ENCODE data around the gene KIFC3.

KIFC3 gene

DNA sequence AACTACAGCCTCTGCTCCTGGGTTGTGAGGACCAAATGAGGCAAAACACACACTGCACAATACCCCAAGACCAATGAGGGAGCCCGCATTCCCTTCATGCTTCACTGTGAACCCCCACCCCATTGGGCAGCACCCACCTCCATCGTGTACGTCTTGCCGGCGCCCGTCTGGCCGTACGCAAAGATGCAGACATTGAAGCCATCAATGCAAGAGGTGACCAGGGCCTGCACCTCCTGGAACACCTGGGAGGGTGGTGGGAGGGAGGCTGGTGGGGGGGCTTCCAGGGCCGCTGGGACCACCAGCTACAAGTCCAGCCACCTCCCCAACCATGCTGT, 38.3 kb downstream of the KIFC3 start:
- peaks cover 68% of the 10 kb centered on the region for H3K36me3 ChIP-seq (replicated peaks)
- DNase-seq: no peak
- TF ChIP-seq, protein P1, sequence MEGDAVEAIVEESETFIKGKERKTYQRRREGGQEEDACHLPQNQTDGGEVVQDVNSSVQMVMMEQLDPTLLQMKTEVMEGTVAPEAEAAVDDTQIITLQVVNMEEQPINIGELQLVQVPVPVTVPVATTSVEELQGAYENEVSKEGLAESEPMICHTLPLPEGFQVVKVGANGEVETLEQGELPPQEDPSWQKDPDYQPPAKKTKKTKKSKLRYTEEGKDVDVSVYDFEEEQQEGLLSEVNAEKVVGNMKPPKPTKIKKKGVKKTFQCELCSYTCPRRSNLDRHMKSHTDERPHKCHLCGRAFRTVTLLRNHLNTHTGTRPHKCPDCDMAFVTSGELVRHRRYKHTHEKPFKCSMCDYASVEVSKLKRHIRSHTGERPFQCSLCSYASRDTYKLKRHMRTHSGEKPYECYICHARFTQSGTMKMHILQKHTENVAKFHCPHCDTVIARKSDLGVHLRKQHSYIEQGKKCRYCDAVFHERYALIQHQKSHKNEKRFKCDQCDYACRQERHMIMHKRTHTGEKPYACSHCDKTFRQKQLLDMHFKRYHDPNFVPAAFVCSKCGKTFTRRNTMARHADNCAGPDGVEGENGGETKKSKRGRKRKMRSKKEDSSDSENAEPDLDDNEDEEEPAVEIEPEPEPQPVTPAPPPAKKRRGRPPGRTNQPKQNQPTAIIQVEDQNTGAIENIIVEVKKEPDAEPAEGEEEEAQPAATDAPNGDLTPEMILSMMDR (IDR thresholded peaks at IDR 0.05; ENCODE audit: low read depth, low read length, missing control alignments): no peak
- H3K27ac ChIP-seq: no peak overlapping the region
- no peaks in the 10 kb centered on the region for H3K27me3 ChIP-seq (replicated peaks)
- in situ Hi-C loops (cut with HindIII; ENCODE audit: low pct_ligation_motif_present, low sequenced_read_pairs): no loop called here
- H3K4me3 ChIP-seq (ENCODE audit: low read depth, low read length): no peak overlapping the region

DNA sequence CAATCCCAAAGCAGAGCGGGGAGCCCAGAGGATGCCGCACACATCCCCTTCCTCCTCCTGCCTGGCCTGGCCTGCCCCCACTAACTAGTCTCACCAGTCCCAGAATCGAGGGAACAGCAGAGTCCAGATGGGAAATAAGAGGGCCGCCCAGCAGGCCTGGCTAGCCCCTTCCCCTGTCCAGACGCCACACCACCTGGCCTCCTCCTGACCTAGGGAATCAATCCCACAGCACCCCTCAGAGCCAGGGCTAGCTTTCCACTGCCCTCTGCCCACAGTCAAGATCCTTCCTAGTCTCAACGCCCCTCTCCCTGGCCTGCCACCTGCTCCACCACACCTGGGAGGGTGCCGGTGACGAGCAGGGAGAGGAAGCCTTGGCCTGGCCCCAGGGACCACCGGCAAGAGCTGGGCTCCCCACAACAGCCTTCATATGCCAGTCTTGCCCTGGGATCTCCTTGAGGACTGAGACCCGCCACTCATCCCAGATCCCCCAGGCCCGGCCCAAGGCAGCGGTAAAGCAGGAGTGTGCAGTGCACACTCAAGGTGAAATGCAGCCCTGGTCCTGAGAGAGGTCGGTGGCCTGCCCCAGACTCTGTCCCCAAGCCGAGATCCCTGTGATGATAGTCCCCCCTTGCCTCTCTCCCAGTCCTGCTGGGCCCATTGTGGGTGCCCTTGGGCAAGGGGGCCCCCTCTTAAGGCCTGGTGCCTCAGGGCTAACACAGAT, 38.8 kb downstream of the KIFC3 start:
- in situ Hi-C loops (cut with HindIII; ENCODE audit: low pct_ligation_motif_present, low sequenced_read_pairs): no loop called here
- Histone ChIP-seq H3K4me3 (ENCODE audit: low read depth, low read length) (no peak overlapping the region), H3K27ac (no peak overlapping the region), H3K36me3 (replicated peaks) (peaks cover 64% of the 10 kb centered on the region), H3K27me3 (replicated peaks) (no peaks in the 10 kb centered on the region)
- DNase-seq: no peak
- TF ChIP-seq, protein P1 (IDR thresholded peaks at IDR 0.05; ENCODE audit: low read depth, low read length, missing control alignments): no peak

DNA sequence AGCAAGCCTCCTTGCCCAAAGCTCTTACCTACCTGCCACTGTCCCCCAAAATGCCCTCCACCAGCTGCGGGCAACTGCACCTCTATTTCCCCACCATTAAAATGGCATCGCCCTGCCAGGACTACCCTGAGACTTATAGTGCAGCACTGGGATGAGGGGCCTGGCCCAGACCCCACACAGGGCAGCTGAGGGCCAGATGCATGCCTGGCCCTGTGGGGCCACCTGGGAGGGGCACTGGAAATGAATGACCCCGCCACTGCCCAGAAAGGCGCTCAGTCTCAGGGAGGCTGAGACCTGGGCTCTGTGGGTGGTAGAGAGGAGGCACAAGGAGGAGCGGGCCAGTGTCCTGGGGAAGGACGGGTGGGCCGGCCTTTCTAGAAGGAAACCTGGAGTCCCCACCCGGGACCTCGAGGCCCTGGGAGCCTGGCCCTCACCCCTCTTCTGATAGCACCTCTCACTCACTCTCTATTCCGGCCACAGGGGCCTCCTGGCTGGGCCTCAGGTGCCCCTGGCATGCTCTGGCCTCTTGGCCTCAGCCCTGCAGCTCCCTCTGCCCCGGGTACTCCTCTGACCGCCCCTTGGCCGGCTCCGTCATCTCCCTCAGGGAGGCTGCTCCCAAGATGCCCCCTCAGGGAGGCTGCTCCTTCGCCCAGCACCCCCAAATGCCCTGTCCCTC, 39.8 kb downstream of the KIFC3 start:
- Histone ChIP-seq H3K36me3 (replicated peaks) (peaks cover 58% of the 10 kb centered on the region), H3K27me3 (replicated peaks) (no peaks in the 10 kb centered on the region), H3K27ac (no peak overlapping the region), H3K4me3 (ENCODE audit: low read depth, low read length) (no peak overlapping the region)
- DNase-seq: no peak
- in situ Hi-C loops (cut with HindIII; ENCODE audit: low pct_ligation_motif_present, low sequenced_read_pairs): no loop called here
- TF ChIP-seq, protein P1 (IDR thresholded peaks at IDR 0.05; ENCODE audit: low read depth, low read length, missing control alignments): no peak

DNA sequence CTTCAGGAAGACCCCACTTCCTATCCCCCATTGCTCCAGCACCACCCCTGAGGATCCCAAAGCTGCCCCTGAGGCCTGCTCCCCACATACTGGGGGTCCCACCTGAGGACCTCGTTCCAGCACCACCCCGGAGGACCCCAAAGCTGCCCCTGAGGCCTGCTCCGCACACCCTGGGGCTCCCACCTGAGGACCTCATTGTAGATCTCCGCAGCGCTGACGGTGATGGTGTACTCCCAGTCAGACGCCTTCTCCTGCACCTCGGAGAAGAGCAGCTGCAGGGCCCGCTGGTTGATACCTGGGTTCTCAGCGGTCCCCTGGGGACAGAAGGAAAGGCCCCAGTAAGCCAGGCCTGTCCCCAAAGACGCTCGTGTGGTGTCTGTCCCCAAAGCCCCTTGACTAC, 40.3 kb downstream of the KIFC3 start:
- TF ChIP-seq, protein P1 (IDR thresholded peaks at IDR 0.05; ENCODE audit: low read depth, low read length, missing control alignments): no peak
- DNase-seq: no peak
- H3K27me3 ChIP-seq (replicated peaks): no peaks in the 10 kb centered on the region
- in situ Hi-C loops (cut with HindIII; ENCODE audit: low pct_ligation_motif_present, low sequenced_read_pairs): no loop called here
- H3K27ac ChIP-seq: no peak overlapping the region
- H3K4me3 ChIP-seq (ENCODE audit: low read depth, low read length): no peak overlapping the region
- peaks cover 55% of the 10 kb centered on the region for H3K36me3 ChIP-seq (replicated peaks)

DNA sequence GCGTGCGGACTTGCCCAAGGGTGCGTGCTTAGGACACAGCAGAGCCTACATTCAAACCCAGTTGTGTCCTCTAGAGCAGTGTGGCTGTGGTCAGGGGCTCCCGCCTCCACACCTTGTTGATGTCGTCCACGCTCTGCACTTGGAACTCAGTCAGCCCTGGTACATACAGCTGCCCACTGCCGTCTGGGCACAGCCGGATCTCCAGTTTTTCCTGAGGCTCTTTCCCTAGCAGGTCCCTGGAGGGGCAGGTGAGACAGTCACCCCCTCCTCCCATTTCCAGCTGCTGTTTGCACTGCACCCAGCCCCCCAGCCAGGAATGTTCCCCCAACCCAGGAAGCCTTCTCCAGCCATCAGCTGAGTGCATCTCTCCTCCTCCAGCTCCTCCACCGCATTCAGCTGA, 41.0 kb downstream of the KIFC3 start:
- H3K4me3 ChIP-seq (ENCODE audit: low read depth, low read length): no peak overlapping the region
- H3K36me3 ChIP-seq (replicated peaks): peaks cover 55% of the 10 kb centered on the region
- TF ChIP-seq, protein P1 (IDR thresholded peaks at IDR 0.05; ENCODE audit: low read depth, low read length, missing control alignments): no peak
- no peaks in the 10 kb centered on the region for H3K27me3 ChIP-seq (replicated peaks)
- in situ Hi-C loops (cut with HindIII; ENCODE audit: low pct_ligation_motif_present, low sequenced_read_pairs): no loop called here
- no peak overlapping the region for H3K27ac ChIP-seq
- no peak for DNase-seq

Data from brain microvascular endothelial cell (primary cell).